HepG2 (cell line): ENCODE data around the gene CLDN19. TPM values are rescaled to one million over a fixed set of nuclear protein-coding genes. Genes with fewer than 3 reads are reported as not detected.

Source experiments
- EZH2 ChIP-seq: conservative IDR thresholded peaks from 2 replicates; pipeline ENCODE4 v1.6.1; 2012; ENCODE audit warnings: mild to moderate bottlenecking, low read depth, low read length, moderate library complexity
- FOXM1 ChIP-seq: sonication (generic); formaldehyde crosslinking; IDR thresholded peaks from 2 replicates; pipeline ENCODE4 v1.5.0; 2020; ENCODE audit warnings: missing genetic modification reagents
- MYC ChIP-seq: sonication (generic); formaldehyde crosslinking; IDR thresholded peaks from 2 replicates; pipeline ENCODE4 v1.9.0; 2021; ENCODE audit warnings: missing genetic modification reagents, borderline replicate concordance
- NCOA5 ChIP-seq: sonication (generic); formaldehyde crosslinking; IDR thresholded peaks from 2 replicates; pipeline ENCODE4 v1.4.0; 2020; ENCODE audit warnings: missing genetic modification reagents
- PTBP1 ChIP-seq: fragments of 200-400 bp; formaldehyde crosslinking; IDR thresholded peaks from 2 replicates; pipeline ENCODE4 v1.6.1; 2018; ENCODE audit warnings: low read length, low read depth; ENCODE audit not compliant: poor library complexity, severe bottlenecking
- SOX6 ChIP-seq, 2 experiments: fragments of 450-650 bp in 1 of 2; sonication (generic) in 1 of 2; formaldehyde crosslinking in 1 of 2; IDR thresholded peaks; 2 replicates each; pipeline versions ENCODE4 v1.4.0 to v1.6.1; 2017 to 2020; ENCODE audit warnings: antibody characterized with exemption in 1 of 2, mild to moderate bottlenecking in 1 of 2, missing genetic modification reagents in 1 of 2
- XBP1 ChIP-seq: sonication (generic); formaldehyde crosslinking; IDR thresholded peaks from 2 replicates; pipeline ENCODE4 v1.5.0; 2020; ENCODE audit warnings: missing genetic modification reagents
- ZBTB20 ChIP-seq: sonication (generic); formaldehyde crosslinking; IDR thresholded peaks from 2 replicates; pipeline ENCODE4 v1.8.1; 2023; ENCODE audit warnings: missing genetic modification reagents, low read depth, mild to moderate bottlenecking, borderline replicate concordance
- ZBTB26 ChIP-seq: IDR thresholded peaks from 2 replicates; pipeline ENCODE4 v1.6.1; 2016; ENCODE audit warnings: missing compliant biosample characterization, missing genetic modification reagents, borderline replicate concordance
- ZMYM3 ChIP-seq: sonication (generic); formaldehyde crosslinking; IDR thresholded peaks from 2 replicates; pipeline ENCODE4 v1.5.1; 2020; ENCODE audit warnings: mild to moderate bottlenecking, missing genetic modification reagents
- ZNF230 ChIP-seq: sonication (generic); formaldehyde crosslinking; IDR thresholded peaks from 2 replicates; pipeline ENCODE4 v1.4.0; 2020; ENCODE audit warnings: mild to moderate bottlenecking, missing genetic modification reagents
- polyA plus RNA-seq, 8 experiments: library from polyadenylated mRNA; depleted of rRNA in 3 of 8; stranded (reverse) in 7 of 8; unstranded in 1 of 8; fragments of >200 nt; fragmentation: Illumina TruSeq in 4 of 8; extraction: Trizol in 4 of 8; gene quantifications; 2 replicates each; pipeline versions ENCODE4 v1.2.1 to v1.2.3, GENCODE V29; 2011 to 2016; ENCODE audit warnings: low read depth in 4 of 8, missing spikeins in 1 of 8, mixed read lengths in 1 of 8; ENCODE audit not compliant: insufficient read depth in 1 of 8
- total RNA-seq, 5 experiments: library from RNA; depleted of rRNA; stranded (reverse); fragments of >200 nt; fragmentation: Illumina TruSeq; extraction: Trizol; gene quantifications; 2 replicates each; pipeline ENCODE4 v1.2.3, GENCODE V29; 2016; ENCODE audit warnings: low read depth in 1 of 5
- TF ChIP-seq, protein P1 (sequence below): sonication (generic); formaldehyde crosslinking; IDR thresholded peaks from 2 replicates; pipeline ENCODE4 v1.5.1; 2020; ENCODE audit warnings: missing genetic modification reagents, mild to moderate bottlenecking, borderline replicate concordance
- TF ChIP-seq, protein P2 (sequence below): sonication (generic); formaldehyde crosslinking; IDR thresholded peaks from 2 replicates; pipeline ENCODE4 v1.4.0; 2020; ENCODE audit warnings: missing genetic modification reagents
- TF ChIP-seq, protein P3 (sequence below): IDR thresholded peaks from 2 replicates; pipeline ENCODE4 v1.4.0; 2020; ENCODE audit warnings: mild to moderate bottlenecking, missing genetic modification reagents
- TF ChIP-seq, protein P4 (sequence below): sonication (generic); formaldehyde crosslinking; IDR thresholded peaks from 2 replicates; pipeline ENCODE4 v1.4.0; 2020; ENCODE audit warnings: missing genetic modification reagents
- TF ChIP-seq, protein P5 (sequence below): sonication (generic); formaldehyde crosslinking; IDR thresholded peaks from 2 replicates; pipeline ENCODE4 v1.8.1; 2023; ENCODE audit warnings: mild to moderate bottlenecking, moderate library complexity, missing genetic modification reagents

Gene CLDN19
- total and polyA plus RNA-seq, 2 of the 13 experiments (the other 11 are each of a cell fraction or from before 2014, with no cell fraction given): 5.0 to 7.6 TPM

GRCh38 chr1:42739753-42740700 is at the start of gene CLDN19 (continued):
- TF ChIP-seq, protein P1, sequence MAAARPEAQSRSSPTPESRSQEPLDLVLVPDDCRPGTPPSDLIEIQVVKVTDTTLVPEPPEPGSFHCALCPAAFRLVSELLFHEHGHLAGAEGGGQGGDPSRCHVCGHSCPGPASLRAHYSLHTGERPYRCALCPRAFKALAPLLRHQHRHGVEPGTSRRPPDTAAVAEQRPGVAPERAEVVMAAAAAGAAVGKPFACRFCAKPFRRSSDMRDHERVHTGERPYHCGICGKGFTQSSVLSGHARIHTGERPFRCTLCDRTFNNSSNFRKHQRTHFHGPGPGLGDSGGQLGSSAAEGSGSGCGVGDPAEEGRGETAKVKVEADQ (CRISPR knock-in tag): no peak
- peak; percentile 52; the same call in 1 of the 2 replicates for TF ChIP-seq ZBTB20 (CRISPR knock-in tag)
- no peak for TF ChIP-seq ZMYM3 (CRISPR knock-in tag)
- TF ChIP-seq XBP1 (CRISPR knock-in tag): no peak
- no peak for TF ChIP-seq FOXM1
- TF ChIP-seq, protein P2, sequence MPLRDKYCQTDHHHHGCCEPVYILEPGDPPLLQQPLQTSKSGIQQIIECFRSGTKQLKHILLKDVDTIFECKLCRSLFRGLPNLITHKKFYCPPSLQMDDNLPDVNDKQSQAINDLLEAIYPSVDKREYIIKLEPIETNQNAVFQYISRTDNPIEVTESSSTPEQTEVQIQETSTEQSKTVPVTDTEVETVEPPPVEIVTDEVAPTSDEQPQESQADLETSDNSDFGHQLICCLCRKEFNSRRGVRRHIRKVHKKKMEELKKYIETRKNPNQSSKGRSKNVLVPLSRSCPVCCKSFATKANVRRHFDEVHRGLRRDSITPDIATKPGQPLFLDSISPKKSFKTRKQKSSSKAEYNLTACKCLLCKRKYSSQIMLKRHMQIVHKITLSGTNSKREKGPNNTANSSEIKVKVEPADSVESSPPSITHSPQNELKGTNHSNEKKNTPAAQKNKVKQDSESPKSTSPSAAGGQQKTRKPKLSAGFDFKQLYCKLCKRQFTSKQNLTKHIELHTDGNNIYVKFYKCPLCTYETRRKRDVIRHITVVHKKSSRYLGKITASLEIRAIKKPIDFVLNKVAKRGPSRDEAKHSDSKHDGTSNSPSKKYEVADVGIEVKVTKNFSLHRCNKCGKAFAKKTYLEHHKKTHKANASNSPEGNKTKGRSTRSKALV (CRISPR knock-in tag): 0 out of 2 replicates have a peak, but pooled peaks have one; percentile 30
- TF ChIP-seq, protein P3, sequence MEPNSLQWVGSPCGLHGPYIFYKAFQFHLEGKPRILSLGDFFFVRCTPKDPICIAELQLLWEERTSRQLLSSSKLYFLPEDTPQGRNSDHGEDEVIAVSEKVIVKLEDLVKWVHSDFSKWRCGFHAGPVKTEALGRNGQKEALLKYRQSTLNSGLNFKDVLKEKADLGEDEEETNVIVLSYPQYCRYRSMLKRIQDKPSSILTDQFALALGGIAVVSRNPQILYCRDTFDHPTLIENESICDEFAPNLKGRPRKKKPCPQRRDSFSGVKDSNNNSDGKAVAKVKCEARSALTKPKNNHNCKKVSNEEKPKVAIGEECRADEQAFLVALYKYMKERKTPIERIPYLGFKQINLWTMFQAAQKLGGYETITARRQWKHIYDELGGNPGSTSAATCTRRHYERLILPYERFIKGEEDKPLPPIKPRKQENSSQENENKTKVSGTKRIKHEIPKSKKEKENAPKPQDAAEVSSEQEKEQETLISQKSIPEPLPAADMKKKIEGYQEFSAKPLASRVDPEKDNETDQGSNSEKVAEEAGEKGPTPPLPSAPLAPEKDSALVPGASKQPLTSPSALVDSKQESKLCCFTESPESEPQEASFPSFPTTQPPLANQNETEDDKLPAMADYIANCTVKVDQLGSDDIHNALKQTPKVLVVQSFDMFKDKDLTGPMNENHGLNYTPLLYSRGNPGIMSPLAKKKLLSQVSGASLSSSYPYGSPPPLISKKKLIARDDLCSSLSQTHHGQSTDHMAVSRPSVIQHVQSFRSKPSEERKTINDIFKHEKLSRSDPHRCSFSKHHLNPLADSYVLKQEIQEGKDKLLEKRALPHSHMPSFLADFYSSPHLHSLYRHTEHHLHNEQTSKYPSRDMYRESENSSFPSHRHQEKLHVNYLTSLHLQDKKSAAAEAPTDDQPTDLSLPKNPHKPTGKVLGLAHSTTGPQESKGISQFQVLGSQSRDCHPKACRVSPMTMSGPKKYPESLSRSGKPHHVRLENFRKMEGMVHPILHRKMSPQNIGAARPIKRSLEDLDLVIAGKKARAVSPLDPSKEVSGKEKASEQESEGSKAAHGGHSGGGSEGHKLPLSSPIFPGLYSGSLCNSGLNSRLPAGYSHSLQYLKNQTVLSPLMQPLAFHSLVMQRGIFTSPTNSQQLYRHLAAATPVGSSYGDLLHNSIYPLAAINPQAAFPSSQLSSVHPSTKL (CRISPR knock-in tag): peak; percentile 36; the same call in 1 of the 2 replicates
- no peak for TF ChIP-seq SOX6 (IDR thresholded peaks at IDR 0.05)
- peak; percentile 62 for TF ChIP-seq SOX6 (CRISPR knock-in tag; IDR thresholded peaks at IDR 0.05)
- no peak for TF ChIP-seq PTBP1
- TF ChIP-seq ZBTB26 (CRISPR knock-in tag): no peak; the same call in 1 of the 2 replicates
- TF ChIP-seq, protein P4, sequence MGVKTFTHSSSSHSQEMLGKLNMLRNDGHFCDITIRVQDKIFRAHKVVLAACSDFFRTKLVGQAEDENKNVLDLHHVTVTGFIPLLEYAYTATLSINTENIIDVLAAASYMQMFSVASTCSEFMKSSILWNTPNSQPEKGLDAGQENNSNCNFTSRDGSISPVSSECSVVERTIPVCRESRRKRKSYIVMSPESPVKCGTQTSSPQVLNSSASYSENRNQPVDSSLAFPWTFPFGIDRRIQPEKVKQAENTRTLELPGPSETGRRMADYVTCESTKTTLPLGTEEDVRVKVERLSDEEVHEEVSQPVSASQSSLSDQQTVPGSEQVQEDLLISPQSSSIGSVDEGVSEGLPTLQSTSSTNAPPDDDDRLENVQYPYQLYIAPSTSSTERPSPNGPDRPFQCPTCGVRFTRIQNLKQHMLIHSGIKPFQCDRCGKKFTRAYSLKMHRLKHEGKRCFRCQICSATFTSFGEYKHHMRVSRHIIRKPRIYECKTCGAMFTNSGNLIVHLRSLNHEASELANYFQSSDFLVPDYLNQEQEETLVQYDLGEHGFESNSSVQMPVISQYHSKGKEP (CRISPR knock-in tag): no peak
- 0 out of 2 replicates have a peak, but pooled peaks have one; percentile 38 for TF ChIP-seq ZNF230 (CRISPR knock-in tag)
- TF ChIP-seq, protein P5, sequence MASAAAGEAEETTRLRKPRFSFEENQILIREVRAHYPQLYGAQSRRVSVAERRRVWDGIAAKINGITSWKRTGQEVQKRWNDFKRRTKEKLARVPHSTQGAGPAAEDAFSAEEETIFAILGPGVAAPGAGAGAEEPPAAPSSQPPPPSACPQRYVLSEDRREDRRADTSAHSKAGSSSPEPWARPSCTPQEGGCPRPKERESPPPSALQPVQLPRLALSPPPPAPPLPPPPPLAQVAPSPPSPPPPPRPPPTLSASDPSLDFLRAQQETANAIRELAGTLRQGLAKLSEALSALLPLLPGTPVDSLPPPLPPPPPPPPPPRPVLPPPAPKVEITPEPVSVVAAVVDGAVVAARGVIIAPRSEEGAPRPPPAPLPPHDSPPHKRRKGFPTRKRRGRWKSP: no peak
- TF ChIP-seq MYC: peak; percentile 59
- no peak for TF ChIP-seq EZH2
- TF ChIP-seq NCOA5 (CRISPR knock-in tag): no peak
